GM04504 (cell line): Measurements from ENCODE around the gene AUH.
A peak's percentile ranks its signal among the peaks of the same experiment; 100 is the strongest.
"Not testable (repeated sequence)": the region's sequence is repeated elsewhere in the genome, so short reads cannot be mapped to it uniquely, and the experiment has no call there.

Experiments
- DNase-seq: peaks from one replicate; pipeline ENCODE4 v3.0.0-alpha.2; 2012; ENCODE audit warnings: low read depth

AUH gene

DNA sequence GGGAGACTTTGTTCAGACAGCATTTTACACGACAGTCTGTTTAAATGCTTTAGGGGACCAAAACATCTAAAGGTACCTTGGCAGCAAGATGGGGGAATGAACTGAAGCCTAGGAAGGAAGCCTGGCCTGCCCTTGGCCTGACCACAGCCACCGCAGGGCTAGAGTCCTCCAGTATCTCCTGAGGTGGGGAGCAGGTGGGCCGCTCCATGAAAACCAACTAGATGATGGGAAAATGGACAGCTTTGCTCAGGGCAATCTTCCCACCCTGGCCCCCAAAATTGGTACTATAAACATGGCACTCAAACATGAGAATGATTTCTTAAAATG, 153.3 kb downstream of the AUH start:
- no peak for DNase-seq

DNA sequence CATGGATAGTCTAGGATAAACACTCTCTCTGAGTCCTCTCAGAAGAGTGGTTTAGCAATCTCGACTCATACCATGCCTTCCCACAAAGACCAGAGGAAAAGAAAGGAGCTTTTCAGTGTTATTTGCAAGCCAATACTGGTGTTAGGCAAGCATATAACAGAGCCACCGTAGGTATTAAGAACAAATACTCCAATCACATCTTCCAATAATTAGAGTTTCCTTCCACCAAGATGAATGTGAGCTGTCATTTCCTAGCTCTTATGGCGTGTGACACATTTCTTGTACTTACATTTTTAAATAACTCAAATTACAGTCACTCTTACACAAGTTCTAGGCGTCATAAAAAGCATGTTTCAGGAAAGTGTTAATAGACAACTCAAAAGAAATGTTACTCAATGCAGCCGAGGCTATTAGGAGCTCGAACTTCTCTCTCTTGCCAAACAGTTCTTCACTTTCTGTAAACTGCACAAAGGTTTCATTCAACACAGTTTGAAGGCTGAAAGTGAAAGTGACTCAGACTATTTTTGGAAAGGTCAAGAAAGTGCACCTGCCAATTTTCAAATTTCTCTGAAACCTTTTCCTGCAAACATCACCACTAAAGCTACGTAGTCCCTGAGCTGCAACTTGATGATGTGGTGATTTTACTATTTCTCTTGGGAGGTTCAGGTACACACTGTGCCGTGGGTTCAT, 153.8 kb downstream of the AUH start:
- DNase-seq: no peak

DNA sequence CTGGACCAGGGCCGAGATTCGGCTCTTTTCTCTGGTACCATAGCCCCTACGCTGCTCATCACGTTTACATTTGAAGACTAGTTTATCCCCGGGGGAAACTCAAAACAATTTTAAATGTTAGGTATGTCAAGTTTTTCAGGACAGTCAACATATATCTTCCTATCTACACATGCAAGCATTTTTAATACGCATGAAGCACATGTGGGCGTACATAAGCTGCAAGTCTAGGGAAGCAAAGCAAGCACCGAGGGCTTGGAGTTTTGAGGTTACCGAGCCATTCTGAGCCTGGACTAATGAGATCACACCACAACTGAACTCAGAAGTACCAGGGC, 154.4 kb downstream of the AUH start:
- DNase-seq: no peak

DNA sequence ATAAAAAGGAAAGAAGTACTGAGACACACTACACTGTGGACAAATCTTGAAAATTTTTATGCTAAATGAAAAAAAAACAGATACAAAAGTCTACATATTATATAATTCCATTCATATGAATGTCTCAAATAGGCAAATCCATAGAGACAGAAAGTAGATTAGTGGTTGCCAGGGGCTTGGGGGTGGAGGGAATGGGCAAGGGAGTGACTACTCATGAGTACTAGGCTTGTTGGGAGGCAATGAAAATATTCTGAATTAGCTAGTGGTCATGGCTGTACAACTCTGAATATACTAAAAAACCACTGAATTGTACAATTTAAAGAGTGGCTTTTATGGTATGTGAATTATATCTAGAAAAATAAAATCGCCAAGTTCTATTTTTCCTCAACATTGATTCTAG, 154.9 kb downstream of the AUH start:
- no peak for DNase-seq

DNA sequence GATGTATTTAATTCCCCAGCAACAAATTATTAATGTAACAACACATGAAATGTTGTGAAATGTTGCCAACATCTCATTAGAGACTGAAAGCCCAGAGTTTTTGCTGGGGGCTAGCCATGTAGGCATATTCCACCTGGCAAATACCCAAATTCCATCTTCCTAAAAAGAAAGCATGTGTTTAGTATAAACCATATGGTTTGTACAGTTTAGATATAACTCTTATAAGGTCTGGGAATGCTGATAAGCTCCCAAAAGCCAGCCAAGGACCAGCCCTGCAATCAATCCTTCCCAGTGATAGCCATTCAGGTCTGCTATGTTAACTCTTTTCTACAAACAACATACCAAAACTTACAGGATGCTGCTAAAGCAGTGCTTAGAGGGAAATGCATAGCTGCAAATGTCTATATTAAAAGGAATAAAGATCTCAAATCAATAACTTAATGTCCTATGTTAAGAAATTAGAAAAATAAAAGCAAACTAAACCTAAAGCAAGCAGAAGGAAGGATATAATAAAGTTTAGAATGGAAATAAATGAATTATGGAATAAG, 158.9 kb downstream of the AUH start:
- DNase-seq: no peak

DNA sequence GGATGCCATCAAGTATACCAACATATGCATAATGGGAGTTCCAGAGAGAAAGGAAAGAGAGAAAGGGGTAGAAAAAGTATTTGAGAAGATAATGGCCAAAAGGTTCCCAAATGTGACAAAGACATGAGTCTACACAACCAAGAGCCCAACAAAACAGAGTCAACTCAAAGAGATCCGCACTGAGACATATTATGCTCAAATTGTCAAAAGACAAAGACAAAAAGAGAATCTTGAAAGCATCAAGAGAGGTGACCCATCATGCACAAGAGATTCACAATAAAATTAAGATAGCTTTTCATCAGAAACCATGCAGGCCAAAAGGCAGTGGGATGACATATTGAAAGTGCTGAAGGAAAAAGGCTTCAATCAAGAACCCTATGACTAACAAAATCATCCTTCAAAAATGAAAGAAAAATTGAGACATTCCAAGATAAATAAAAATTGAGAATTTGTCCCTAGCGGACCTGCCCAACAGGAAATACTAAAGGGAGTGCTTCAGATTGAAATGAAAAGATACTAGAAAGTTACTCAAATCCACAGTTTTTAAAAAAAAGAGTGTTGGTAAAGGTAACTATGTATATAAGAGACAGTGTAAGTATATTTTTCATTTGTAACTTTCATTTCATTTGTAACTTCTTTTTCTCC, 160.9 kb downstream of the AUH start:
- DNase-seq: no peak

DNA sequence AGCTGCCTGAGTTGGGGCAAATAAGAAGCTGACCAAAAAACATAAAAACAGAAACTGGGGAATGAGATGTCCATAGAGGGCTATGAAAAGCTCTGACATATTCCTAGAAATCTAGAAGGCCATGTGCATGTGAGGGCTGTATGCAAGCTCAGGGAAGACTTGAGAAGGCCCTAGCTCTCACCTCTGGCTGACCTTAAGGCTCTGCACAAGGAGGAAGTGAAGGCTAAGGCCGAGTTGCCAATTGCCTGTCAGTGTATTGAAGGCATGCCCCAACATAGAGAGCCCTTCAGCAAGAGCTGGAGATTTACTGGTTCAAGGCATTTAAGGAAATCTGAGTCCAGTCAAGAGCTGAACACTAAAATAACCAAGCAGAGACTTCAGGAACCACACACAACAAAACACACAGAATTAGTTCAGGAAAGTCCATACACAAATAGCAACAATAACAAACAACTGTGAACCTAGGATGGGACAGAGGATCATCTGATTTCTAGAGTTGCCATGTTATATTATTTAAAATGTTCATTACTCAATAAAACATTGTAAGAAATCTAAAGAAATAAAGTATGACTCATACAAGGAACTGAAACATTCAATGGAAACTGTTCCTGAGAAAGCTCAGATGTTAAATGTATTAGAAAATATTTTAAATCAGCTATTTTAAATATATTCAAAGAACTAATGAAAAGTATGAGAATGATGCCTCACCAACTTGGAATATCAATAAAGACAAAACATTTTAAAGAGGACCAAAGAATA, 161.8 kb downstream of the AUH start:
- DNase-seq: no peak

DNA sequence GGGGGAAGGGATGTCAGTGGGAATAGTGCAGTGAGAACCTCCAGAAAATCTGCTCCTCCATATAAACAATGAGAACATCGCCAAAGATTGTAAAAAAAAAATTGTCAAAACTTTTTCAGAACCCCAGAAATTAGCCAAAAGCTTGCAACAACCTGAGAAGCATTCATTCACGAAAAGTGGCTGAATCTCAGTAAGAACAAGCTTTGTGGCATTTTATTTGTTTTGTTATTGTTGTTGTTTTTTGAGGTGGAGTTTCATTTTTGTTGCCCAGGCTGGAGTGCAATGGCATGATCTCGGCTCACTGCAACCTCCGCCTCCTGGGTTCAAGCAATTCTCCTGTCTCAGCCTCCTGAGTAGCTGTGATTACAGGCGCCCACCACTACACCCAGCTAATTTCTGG, 162.8 kb downstream of the AUH start:
- not testable (repeated sequence) for DNase-seq

DNA sequence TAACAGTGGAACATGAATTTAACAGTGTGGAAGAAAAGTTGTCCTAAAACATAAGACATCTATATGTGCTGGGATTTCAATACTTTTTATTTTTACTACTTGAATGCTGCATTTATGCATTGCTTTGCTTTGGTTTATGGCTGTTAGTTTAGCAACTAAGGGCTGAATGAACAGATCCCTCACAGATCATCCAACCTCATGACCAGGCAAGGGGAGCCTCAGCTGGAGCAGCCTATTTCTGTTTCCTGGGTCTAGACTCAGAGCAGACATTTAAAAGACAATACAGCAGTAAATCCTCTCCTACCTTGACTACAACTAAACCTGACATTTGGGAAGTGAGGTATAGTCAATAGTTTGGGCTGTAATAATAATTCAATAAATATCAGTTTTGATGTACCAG, 163.3 kb downstream of the AUH start:
- DNase-seq: no peak

DNA sequence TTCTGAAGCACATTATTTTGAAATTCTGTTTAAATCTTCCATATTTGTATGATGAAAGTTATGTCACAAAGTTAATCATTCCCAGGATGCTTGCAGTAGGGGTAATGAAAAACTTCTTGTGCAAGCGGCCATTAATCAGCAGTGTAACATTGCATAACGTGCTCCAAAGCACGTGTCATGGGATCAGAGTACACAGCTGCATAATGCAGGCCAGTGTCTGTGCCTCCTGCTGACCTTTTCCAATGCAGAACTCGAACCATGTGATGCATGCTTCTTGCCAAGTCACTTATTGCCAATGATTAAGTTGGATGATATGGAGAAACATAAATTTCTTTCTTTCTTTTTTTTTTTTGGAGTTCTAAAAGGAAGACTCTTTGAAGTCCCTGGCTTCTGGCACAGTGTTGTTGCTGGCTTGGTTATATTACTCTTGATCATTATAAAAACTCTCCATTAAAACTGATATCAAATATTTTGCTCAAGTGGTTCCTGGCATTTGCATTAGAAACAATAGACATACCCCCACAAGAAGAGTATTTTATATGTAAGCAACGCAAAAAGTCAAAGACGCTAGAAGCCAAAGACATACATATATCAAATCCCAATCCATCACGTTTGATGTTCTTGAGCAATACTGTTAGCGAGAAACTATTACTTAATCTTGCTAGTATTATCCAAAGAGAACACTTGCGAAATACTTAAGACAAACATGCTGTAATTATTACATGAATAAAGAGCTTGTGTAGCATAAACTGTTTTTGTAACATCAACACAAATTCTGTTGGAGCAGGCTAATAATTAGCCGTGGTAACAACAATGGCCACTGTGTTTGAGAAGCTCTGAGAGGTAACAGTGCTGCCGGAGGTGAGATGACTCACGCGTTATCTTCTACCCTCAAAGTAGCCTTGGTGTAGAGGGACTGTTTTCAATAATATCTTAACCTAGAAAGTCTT, 164.2 kb downstream of the AUH start:
- peak; percentile 97 for DNase-seq

DNA sequence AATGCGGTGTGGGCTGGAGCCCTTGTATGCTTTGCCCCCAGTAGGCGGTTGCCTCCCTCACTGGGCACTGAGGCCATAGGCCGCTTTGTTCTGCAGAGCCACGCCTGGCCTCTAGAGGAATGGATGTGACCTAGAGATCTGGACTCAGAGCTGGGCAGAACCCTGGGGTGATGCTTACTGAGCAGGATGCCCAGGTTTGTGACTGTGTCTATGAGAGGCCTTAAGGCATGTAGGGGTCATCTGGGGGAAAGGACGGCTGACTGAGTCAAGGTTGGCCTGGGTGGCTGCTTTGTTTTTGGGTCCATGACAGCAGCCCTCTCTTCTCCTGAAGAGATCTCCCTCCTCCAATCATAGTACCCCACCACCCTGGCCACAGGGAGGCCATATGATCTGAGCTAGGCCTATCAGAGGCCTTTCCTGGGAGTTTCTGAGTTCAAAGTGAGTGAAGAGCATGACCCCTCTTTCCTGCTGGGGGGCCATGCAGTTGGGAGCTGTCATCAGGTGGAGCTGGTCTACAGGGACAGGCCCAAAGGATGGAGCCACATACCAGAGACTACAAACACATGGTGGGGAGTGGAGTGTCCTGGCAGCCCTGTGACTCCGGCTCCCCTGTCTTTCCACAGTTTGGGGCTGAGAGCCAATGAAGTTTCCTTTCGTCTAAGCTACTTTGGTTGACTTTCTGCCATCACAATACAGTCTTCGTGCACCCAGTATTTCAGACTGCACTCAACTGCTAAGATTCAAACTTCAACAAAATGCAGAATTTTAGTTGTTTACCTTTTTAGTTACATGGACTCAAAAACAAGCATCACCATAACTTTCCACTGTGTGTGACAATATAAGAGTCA, 165.4 kb downstream of the AUH start:
- no peak for DNase-seq

DNA sequence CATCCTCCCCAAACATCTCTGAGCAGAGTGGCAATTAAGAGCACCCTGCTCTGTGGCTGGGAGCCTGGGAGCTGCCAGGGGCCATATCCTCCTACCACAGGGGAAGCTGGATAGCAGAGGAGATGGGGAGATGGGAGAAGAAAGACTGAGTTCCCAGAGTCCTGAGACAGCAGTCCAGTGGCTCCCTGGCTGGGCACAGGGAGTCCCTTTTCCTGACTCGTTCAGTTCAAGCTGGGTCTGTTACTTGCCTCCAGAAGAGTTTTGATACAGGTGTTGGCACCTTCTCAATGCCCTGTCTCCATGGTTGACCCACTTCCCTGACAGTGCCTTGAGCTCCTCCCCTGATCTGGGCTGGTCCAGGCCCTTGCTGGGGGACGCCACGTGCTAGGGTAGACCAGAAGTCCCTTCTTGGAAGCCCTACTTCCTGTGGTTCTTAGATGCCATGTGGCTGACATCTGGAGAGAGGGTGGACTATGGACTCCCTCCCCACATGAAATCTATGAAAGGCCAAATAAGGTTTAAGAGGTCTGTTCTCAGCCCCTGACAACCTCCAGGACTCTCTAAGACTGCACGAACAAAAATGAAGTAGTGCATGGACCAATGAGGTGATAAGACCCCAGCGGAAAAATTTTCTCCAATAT, 166.2 kb downstream of the AUH start:
- no peak for DNase-seq

DNA sequence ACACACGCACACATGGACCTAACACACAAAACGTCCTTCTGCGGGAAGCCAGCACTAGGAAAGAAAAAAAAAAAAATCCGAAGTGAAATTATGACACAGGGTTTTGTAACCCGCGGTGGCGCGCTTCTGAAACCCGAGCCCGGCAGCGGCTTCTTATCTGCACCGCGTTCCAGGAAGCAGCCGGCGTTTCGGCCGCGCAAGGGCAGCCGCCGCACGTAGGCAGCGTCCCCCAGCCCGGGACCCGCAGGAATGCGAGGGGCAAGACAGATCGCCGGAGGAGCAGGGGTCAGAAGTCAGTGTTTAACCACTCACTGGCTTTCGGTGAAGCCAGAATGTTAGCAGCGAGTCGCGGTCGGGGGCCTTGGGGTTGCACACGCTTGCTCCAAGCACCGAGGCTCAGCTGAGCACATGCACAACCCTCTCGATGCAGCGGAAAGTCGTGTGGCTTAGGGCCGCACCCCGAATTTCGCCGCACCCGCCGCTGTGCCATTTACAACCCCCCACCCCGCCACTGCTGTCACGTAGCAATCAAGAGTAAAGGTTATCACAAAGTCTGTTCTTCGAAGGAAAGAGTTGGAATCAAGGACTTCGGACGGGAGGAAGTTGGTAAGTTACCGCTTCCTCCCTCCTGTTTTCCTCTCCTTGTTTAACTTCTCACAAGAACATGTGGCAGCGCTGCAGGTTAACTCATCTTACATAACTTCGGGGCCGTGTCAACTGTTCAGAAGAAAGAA, 167.9 kb downstream of the AUH start:
- DNase-seq: peak; percentile 75

DNA sequence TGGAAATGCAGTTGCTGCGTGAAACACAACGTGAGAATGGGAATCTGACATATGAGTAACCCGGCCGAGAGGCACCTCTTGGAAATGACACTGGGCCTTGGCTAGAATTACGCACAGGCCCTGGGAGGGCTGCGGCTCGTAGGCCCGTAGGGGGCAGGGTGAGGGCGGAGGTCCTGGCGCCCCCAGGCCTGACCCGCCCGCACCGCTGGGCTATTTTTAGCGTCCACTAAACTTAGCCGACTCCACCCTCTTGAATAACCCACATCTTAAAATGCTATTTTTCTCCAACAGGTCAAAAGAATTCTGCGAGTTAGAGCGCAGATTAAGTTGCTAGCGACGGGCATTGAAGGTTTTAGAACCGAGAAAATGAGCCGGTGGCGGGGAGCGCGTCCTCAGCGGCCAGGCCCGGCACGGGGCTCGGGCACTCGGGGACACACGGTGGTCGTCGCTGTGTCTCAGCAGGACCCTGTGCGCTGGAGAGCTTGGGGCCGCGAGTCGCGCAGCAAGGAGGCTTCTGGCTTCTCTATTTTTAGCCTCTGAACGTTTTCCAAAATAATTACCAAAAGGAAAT, 168.5 kb downstream of the AUH start:
- peak; percentile 99 for DNase-seq

DNA sequence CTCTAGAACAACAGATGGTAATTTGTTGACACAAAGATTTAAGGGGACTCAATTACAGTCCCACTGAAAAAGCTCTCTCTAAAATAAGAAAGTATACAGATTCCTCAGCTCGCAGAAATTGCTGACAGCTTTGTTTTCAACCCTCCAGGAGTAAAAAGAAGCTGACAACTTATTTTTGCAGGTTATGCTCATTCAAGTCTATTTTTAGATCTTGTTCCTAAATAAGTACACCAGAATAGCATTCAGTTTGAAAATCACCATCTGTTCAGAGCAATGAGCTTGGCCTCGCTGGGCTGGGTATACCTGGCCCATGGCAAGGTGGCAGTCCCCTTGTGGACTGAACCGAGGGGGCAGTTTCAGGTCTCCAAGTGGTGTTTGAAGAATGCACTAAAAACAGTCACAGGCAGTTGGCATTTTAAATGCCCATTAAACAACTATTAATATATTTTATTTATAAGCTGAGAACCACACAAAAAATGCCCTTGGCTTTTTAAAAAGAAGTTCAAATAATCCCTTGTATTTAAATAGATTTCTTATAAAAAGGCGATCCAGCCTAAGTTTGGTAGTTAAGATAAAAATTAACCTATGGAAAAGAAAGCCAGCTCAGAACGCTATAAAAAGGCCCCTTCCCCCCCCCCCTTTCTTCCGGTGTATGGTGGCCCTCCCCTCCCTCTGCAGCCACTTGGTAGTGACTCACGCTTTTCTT, 169.2 kb downstream of the AUH start:
- DNase-seq: no peak

DNA sequence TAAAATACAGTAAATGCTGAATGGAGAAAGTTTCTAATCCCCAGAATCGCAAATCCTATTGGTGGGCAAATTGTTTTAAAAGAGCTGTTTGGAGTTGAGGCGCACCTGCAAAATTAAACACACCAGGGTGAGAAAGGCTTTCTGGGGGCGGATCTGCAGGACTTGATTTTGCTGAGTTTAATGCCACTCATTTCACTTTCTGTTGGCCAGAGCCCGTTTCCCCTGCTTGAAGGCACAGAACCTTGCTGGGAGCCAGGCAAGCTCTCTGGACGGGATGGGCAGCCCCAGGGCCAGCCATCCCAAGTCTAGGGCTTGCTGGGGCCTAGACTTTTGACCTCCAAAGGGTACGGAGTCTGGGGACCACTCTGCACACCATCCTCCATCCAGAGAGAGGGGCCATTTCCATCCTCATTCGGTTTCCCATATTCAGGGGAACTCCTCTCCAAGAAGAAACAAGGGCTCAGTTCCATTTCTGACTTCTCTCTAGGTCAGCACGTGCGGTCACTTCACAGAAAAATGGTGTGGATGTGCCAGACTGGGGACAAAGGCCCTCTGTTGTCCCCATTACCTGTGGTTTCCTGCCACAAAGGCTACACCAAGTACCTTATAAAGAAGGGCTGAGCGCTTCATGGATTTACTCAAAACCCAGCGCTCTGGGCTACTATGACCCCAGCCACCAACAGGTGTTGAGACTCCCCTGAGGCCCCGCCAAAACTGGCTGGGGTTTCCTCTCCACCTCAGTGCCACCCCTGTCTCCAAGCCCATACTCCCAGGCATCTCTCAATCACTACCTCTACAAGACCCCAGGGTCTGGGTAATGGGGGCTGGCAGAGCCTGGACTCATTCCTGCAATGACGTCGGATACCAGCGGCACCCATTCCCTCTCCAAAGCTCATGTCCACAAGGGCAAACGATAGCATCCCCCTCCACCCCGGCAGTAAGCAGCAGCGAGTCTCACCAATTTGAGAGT, 170.0 kb downstream of the AUH start:
- DNase-seq: no peak

DNA sequence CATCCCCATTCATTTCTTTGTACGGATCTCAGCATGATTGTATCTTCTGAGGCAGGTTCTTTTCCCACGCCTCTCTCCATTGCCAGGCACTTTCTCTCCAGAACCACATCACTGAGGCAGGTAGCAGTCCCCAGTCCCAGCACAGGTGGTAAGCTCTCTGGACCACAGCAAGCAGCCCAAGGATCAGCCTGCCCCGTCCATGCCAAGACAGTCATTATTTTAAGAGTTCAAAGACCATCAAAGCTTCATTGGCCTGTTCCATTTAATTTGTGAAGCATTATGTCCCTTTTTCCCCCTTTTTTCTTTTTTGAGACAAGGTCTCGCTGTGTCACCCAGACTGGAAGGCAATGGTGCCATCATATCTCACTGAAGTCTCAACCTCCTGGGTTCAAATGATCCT, 171.7 kb downstream of the AUH start:
- DNase-seq: no peak
